Fibroblast of villous mesenchyme (primary cell): ENCODE results near the gene SORCS2. TPM values are rescaled to one million over a fixed set of nuclear protein-coding genes. Genes with fewer than 3 reads are reported as not detected.

Experiments used
- DNase-seq: peaks from one replicate; pipeline ENCODE4 v3.0.0-alpha.2; 2010; ENCODE audit warnings: low read depth
- H3K4me3 ChIP-seq: 2 replicates; pipeline ENCODE4 v1.5.1; 2011; ENCODE audit warnings: low read depth, mild to moderate bottlenecking, low read length
- total RNA-seq: library from RNA; depleted of rRNA; stranded (reverse); fragments of >200 nt; gene quantifications from 2 replicates; pipeline ENCODE4 v1.2.3, GENCODE V29; 2012
- TF ChIP-seq, protein P1 (sequence below): IDR thresholded peaks from 2 replicates; pipeline ENCODE4 v1.5.1; 2012; ENCODE audit warnings: low read depth, mild to moderate bottlenecking, low read length; ENCODE audit not compliant: insufficient read depth

Gene SORCS2
- total RNA-seq, 1 donor, result under 0.01 TPM

DNA sequence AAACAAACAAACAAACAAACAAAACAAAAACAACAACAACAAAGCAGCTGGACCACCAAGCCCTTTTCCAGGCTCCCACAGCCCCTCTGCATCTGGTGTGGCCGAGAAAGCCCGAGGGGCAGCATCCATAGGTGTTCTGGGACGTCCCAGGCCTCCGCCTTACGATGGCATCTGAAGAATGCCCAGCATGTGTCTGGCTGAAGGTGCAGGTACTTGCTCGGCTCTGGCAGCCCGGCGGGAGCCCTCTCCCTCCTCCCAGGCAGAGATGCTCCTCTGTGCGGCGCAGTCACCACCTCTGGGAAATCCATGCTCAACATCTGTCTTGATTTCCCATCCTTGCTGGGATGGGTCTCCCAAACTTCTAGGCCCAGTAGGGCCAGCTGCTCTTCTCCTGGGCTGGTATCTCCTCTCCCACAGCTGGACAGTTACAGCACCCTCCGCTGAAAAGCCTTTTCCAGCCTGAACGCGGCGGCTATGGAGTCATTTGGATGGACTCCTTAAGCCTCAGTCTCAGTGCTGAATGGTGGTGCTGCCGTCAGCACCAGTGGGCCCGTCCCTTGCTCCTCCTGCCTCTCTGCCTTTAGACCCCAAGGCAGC, 238.1 kb downstream of the SORCS2 start:
- DNase-seq, result no peak
- TF ChIP-seq, protein P1, sequence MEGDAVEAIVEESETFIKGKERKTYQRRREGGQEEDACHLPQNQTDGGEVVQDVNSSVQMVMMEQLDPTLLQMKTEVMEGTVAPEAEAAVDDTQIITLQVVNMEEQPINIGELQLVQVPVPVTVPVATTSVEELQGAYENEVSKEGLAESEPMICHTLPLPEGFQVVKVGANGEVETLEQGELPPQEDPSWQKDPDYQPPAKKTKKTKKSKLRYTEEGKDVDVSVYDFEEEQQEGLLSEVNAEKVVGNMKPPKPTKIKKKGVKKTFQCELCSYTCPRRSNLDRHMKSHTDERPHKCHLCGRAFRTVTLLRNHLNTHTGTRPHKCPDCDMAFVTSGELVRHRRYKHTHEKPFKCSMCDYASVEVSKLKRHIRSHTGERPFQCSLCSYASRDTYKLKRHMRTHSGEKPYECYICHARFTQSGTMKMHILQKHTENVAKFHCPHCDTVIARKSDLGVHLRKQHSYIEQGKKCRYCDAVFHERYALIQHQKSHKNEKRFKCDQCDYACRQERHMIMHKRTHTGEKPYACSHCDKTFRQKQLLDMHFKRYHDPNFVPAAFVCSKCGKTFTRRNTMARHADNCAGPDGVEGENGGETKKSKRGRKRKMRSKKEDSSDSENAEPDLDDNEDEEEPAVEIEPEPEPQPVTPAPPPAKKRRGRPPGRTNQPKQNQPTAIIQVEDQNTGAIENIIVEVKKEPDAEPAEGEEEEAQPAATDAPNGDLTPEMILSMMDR, result no peak
- no peak overlapping the region for H3K4me3 ChIP-seq

DNA sequence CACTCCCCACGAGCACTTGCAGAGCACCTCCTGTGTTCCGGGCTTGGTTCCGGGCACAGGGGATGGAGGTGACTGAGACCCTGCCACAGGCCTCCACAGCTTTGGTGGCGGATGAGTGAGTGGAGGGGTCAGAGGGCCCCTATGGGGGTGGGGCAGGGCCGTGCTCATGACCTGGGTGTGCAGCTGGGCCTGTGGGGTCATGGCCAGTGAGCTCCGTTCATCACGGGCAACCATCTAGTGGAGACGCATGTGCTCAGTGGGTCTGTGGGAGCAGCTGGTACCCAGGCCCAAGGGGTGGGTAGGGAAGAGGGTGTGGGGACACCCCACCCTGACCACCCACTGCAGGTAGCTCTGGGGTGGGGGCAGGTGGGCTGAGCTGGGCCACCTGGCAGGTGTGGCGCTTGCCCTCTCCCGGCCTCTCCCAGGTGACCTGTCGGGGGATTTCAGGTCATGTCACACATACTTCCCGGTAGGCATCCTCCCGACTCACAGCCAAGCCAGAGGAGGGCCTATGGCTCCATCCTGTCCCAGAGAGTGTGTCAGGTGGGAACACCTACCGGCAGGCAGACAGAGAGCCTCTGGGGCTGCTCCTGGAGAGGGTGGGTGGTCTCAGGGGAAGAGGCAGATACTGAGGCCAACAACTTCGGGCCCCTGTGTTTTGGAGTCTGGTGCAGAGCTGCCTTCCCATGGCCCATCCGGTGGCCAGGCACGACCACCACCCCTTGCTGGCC, 238.8 kb downstream of the SORCS2 start:
- H3K4me3 ChIP-seq, result no peak overlapping the region
- TF ChIP-seq, protein P1, result no peak
- DNase-seq, result no peak

DNA sequence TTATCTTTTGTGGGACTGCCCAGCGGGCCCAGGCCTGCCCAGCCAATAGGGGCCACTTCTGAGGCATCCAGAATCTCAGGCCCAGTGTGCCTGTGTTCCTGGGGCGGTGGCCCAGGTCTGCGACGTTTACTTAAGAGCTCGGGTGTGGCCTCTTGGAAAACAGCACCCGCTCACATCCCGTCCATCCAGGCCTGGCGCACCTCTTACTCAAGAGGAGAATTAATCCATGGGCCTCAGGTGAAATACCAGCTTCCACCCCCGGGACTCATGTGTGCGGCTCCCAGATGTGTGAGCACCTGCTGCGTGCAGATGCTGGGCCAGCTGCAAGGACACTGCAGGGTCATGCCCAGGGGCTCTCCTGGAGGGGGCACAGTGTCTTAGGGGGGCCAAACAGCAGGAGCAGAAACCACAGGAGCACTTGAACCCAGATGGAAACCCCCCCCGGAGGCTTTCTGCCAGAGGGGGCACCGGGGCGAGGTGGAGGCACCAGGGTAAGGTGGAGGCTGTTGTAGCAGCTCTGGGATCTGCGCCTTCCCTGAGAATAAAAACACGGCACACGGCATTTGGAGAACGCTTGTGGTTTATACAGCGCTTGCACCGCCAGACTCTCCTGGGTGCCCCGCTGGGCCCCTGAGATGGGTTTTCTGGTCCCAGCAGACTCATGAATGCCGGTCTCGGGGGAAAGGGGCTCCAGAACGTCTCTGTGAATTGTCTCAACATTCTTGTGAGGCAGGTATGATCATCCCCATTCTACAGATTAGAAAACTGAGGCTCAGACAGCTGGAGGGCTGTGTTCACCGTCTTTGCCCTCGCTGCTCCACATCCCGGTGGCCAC, 239.6 kb downstream of the SORCS2 start:
- TF ChIP-seq, protein P1, result no peak
- no peak for DNase-seq
- no peak overlapping the region for H3K4me3 ChIP-seq

DNA sequence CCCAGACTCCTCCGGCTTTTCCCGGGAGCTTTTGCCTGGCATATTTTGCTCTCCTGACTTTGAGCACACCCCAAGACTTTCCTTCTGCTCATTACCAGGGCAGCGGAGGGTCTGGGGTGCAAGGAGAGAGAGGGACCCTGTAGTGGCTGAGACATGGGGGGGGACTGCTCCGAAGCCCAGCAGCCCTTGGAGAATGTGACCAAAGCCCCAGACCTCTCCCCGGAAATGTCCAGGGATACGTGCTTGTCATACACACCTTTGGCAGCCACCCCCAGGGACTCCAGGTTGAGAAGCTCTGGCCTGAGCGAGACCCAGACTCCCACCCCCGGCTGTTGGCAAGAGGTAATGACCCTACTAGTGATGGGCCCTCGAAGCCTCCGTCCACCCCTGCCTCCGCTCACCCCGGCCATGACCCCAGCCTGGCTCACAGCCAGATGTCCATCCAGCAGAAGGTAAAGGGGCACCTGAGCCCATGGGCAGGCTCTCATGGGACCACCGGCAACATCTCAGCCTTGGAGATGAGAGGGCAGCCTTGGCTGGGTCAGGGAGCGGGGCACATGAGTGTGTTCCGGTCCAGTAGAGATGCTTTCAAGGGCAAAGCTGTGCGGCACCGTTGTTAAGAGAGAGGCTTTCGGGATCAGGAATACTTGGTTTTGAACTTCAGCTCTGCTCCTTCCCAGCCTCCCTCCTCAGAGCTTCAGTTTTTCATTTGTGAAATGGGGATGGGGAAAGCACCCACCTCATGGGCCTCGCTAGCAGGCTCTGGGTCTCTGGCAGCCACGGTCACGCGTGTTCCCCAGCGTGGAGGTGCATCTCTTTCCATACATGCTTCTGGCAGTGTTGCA, 240.4 kb downstream of the SORCS2 start:
- DNase-seq, result no peak
- TF ChIP-seq, protein P1, result no peak
- H3K4me3 ChIP-seq, result no peak overlapping the region

DNA sequence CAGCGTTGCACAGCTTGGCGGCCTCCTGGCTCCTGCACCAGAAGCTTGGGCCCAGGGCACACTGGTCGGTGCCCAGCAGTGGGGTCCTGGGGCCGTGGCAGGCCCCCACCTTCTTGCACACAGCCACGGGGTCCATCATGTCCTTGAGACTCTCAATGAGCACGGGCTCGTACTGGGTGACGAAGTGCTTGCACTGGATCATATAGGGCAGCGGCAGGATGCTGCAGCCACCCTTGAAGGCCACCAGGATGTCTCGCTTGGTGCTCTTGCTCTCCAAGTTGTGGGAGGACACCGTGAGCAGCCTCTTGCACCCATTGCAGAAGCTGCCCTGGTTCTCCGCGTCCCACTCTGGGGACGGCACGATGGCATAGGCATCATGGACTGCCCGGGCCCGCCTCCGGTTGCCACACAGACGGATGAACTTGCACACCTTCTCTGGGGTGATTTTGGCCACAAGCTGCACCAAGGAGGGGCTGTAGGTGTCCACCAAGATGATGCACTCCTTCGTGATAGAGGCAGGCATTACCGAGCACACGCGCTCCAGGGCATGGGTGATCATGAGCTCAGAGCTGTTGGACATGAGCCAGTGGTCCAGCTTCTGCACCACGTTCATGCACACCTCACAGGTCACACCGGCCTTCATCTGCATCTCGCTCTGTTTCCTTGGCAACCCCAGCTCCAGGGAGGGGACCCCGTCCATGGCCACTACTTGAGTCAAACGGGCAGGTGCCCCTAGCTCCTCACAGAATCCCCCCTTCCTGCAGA, 241.2 kb downstream of the SORCS2 start:
- no peak for DNase-seq
- TF ChIP-seq, protein P1, result no peak
- no peak overlapping the region for H3K4me3 ChIP-seq
